ENCODE data around the gene DSN1.

The DSN1 gene

DNA sequence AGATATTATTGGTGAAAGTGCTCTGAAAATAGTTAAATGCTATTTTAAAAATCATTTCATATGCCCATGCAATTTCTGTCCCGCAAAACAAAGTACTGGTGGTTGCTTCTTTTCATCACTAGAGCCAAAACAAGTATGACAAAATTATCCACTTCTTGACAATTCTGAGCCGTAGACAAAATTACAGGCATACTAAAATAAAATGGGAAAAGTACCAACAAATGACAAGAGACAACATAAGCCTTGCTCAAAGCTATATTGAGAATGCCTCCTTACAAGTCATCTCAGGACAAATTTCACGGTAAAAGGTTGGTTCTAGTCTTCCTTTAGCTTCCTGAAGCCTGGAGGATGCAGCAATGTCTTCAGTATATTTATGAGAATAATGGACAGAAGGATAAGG, 56.5 kb downstream of the DSN1 start:
- H3K36me3 ChIP-seq (ENCODE audit: control insufficient read depth in 5 of 5, insufficient read depth in 5 of 5, low read length in 5 of 5): peaks cover 0 to 10% (median 2%) of the 10 kb centered on the region in 5 donors
- no peak overlapping the region for H3K27ac ChIP-seq (ENCODE audit: low read depth, low read length)
- H3K4me3 ChIP-seq (ENCODE audit: low read depth in 1 of 5, low read length in 5 of 5): no peak overlapping the region
- no peak overlapping the region for H3K9ac ChIP-seq (ENCODE audit: low read length in 5 of 5)
- no peaks in the 10 kb centered on the region for H3K4me1 ChIP-seq (ENCODE audit: control insufficient read depth in 5 of 5, insufficient read depth in 5 of 5, low read length in 5 of 5)
- H3K9me3 ChIP-seq (ENCODE audit: control insufficient read depth in 5 of 5, low read length in 5 of 5): no peaks in the 10 kb centered on the region
- H3K27me3 ChIP-seq (ENCODE audit: control insufficient read depth in 5 of 5, insufficient read depth in 4 of 5, low read length in 5 of 5): no peaks in the 10 kb centered on the region

DNA sequence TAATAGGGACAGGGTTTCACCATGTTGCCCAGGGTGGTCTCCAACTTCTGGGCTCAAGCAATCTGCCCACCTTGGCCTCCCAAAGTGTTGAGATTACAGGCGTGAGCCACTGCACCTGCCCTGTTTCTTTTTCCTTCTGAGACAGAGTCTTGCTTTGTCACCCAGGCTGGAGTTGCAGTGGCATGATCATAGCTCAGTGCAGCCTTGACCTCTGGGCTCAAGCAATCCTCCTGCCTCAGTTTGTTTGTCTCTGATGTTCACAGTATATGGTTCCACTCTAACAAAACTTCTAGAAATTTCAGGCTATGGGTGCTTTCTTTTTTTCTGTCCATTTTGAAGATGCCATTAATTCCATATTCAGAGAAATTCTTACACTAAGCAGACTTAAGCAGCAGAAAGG, 60.8 kb downstream of the DSN1 start:
- no peaks in the 10 kb centered on the region for H3K4me1 ChIP-seq (ENCODE audit: control insufficient read depth in 5 of 5, insufficient read depth in 5 of 5, low read length in 5 of 5)
- no peak overlapping the region for H3K9ac ChIP-seq (ENCODE audit: low read length in 5 of 5)
- H3K36me3 ChIP-seq (ENCODE audit: control insufficient read depth in 5 of 5, insufficient read depth in 5 of 5, low read length in 5 of 5): no peaks in the 10 kb centered on the region
- H3K9me3 ChIP-seq (ENCODE audit: control insufficient read depth in 5 of 5, low read length in 5 of 5): no peaks in the 10 kb centered on the region
- no peaks in the 10 kb centered on the region for H3K27me3 ChIP-seq (ENCODE audit: control insufficient read depth in 5 of 5, insufficient read depth in 4 of 5, low read length in 5 of 5)
- H3K4me3 ChIP-seq (ENCODE audit: low read depth in 1 of 5, low read length in 5 of 5): no peak overlapping the region
- no peak overlapping the region for H3K27ac ChIP-seq (ENCODE audit: low read depth, low read length)

DNA sequence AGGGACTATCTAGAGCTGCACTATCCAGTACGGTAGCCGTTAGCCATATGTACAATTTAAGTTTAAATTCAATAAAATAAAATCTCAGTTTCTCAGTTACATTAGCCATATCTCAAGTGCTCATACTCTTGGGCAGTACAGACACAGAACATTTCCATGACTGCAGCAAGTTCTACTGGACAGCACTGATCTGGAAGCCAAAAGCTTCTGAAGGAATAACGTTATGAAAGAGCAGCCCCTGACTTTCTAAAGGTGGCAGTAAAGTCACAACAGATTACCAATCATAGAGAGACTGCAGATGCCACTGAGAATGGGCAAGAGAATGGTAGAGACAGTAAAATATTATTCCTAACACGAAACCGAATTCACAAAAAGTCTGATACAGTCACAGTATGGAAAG, 64.4 kb downstream of the DSN1 start:
- H3K9me3 ChIP-seq (ENCODE audit: control insufficient read depth in 5 of 5, low read length in 5 of 5): no peaks in the 10 kb centered on the region
- no peak overlapping the region for H3K4me3 ChIP-seq (ENCODE audit: low read depth in 1 of 5, low read length in 5 of 5)
- no peak overlapping the region for H3K9ac ChIP-seq (ENCODE audit: low read length in 5 of 5)
- peaks cover 0 to 11% (median 2%) of the 10 kb centered on the region in 5 donors for H3K36me3 ChIP-seq (ENCODE audit: control insufficient read depth in 5 of 5, insufficient read depth in 5 of 5, low read length in 5 of 5)
- no peaks in the 10 kb centered on the region for H3K4me1 ChIP-seq (ENCODE audit: control insufficient read depth in 5 of 5, insufficient read depth in 5 of 5, low read length in 5 of 5)
- H3K27me3 ChIP-seq (ENCODE audit: control insufficient read depth in 5 of 5, insufficient read depth in 4 of 5, low read length in 5 of 5): no peaks in the 10 kb centered on the region
- H3K27ac ChIP-seq (ENCODE audit: low read depth, low read length): no peak overlapping the region

DNA sequence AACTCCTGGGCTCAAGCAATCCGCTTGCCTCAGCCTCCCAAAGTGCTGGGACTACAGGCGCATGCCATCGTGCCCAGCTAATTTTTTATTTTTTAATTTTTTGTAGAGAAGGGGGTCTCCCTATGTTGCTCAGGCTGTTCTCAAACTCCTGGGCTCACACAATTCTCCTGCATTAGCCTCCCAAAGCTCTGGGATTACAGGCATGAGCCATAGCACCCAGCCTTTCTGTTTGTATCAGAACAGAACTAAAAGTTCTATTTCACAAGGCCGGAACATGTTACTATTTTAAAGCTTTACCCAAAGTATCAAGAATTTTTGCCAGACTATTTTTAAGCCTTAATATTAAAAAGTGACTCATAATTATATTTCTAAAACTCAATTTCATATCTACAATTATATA, 70.0 kb downstream of the DSN1 start:
- Histone ChIP-seq H3K36me3 (ENCODE audit: control insufficient read depth in 5 of 5, insufficient read depth in 5 of 5, low read length in 5 of 5) (peaks cover 0 to 11% (median 3%) of the 10 kb centered on the region in 5 donors), H3K4me3 (ENCODE audit: low read depth in 1 of 5, low read length in 5 of 5) (no peak overlapping the region), H3K27me3 (ENCODE audit: control insufficient read depth in 5 of 5, insufficient read depth in 4 of 5, low read length in 5 of 5) (no peaks in the 10 kb centered on the region), H3K27ac (ENCODE audit: low read depth, low read length) (no peak overlapping the region), H3K9ac (ENCODE audit: low read length in 5 of 5) (no peak overlapping the region), H3K9me3 (ENCODE audit: control insufficient read depth in 5 of 5, low read length in 5 of 5) (no peaks in the 10 kb centered on the region), H3K4me1 (ENCODE audit: control insufficient read depth in 5 of 5, insufficient read depth in 5 of 5, low read length in 5 of 5) (no peaks in the 10 kb centered on the region)

Data from subcutaneous abdominal adipose tissue (tissue), 5 donors.